GM19043 (cell line): ENCODE measurements around the gene UTP3.
"Not testable (repeated sequence)": the region's sequence is repeated elsewhere in the genome, so short reads cannot be mapped to it uniquely, and the experiment has no call there.

Experiments
- ATAC-seq: cut with Tn5 transposase; IDR thresholded peaks from one replicate; pipeline ENCODE4 v1.9.1; 2021; ENCODE audit warnings: low read depth; ENCODE audit not compliant: unreplicated experiment

The UTP3 gene

DNA sequence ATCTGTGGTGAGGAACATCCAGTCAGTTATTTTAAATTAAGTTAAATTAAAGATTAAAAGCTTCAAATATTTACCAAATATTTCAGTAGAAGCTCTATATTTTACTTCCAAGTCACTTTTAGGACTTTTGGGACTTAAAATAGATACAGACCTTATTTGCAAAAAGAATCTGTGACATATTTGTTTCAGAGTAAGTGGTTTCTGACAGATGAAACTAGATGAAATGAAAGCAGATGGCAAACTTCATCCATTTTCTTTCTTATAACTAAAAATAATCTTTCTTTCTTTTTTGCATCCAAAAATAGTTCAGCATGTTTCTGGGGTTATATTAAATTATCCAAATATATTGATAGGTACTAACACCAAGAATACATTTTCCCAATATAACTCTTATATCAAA, 6.6 kb upstream of the UTP3 start:
- ATAC-seq, result peak; percentile 45

- not testable (repeated sequence) for ATAC-seq
Observed at GRCh38 chr4:70682142-70682541, 6.2 kb upstream of the UTP3 start.

DNA sequence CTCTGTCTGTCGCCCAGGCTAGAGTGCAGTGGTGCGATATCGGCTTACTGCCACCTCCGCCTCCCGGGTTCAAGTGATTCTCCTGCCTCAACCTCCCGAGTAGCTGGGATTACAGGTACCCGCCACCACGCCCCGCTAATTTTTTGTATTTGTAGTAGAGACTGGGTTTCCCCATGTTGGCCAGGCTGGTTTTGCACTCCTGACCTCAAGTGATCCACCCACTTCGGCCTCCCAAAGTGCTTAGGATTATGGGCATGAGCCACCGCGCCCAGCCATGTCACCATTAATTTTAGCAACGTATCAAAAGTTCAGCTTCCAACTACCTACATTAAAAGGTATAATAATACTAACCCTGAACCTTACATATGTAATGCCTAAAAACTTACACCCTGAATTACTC, 940 bp upstream of the UTP3 start:
- peak; percentile 1 for ATAC-seq

DNA sequence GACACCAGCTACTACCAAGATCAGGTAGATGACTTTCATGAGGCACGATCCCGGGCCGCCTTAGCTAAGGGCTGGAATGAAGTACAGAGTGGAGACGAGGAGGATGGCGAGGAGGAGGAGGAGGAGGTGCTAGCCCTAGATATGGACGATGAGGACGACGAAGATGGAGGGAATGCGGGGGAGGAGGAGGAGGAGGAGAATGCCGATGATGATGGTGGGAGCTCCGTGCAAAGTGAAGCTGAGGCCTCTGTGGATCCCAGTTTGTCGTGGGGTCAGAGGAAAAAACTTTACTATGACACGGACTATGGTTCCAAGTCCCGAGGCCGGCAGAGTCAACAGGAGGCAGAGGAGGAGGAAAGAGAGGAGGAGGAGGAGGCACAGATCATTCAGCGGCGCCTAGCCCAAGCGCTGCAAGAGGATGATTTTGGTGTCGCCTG, 481 bp downstream of the UTP3 start:
- peak; percentile 1 for ATAC-seq

GRCh38 chr4:70691661-70692060, 3.3 kb downstream of the UTP3 start:
- no peak for ATAC-seq

DNA sequence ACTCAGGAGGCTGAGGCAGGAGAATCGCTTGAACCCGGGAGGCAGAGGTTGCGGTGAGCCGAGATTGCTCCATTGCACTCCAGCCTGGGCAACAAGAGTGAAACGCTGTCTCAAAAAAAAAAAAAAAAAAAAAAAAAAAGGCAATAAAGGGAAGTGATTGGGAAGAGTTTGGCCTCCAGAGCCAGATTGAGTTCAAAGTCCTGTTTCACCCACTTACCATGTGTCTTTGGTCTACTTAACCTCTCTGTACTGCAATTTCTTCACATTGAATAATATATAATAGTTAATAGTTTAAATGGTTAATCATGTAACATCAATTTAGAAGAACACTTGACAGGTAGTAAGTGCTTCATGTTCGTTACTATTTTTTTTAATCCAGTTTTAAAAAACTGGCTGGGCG, 6.3 kb downstream of the UTP3 start:
- ATAC-seq, result not testable (repeated sequence)

DNA sequence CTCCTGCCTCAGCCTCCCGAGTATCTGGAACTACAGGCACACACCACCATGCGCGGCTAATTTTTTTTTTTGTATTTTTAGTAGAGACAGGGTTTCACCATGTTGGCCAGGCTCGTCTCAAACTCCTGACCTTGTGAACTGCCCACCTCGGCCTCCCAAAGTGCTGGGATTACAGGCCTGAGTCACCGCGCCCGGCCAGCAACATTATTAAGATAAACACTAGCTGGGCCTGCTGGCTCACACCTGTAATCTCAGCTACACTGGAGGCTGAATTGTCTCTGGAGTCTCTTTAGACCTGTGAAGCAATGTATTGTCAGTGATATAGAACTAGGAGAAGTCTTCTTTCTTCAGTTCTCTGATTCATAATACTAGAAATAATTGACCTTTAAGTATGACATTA, 10.1 kb downstream of the UTP3 start:
- not testable (repeated sequence) for ATAC-seq

DNA sequence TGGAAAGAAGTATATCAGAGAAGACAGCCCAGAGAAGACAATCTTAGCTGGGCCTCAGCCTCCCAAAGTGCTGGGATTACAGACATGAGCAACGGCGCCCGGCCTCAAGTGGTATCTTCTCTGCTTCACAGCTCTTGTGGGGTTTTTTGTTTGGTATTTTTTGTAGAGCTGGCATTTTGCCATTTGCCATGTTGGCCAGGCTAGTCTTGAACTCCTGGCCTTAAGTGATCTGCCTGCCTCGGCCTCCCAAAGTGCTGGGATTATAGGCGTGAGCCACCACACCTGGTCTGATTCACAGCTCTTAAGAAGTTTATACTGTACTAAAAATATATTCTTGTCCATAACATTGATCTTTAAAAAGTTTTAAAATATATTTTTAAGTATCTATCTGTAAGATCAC, 12.4 kb downstream of the UTP3 start:
- no peak for ATAC-seq

GRCh38 chr4:70701271-70701670, 12.9 kb downstream of the UTP3 start:
- no peak for ATAC-seq

DNA sequence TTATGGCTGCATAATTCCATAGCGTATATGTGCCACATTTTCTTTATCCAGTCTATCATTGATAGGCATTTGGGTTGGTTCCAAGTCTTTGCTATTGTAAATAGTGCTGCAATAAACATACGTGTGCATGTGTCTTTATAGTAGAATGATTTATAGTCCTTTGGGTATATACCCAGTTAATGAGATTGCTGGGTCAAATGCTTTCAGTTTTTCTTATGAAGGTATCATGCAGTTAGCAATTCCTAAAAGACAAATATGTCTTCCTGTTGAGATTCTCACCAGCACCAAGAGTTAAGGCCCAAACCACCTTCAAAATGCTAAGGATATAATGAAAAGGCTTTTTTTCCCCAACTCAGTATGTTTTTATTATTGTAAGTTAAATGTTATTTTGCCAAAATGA, 14.3 kb downstream of the UTP3 start:
- ATAC-seq, result not testable (repeated sequence)

DNA sequence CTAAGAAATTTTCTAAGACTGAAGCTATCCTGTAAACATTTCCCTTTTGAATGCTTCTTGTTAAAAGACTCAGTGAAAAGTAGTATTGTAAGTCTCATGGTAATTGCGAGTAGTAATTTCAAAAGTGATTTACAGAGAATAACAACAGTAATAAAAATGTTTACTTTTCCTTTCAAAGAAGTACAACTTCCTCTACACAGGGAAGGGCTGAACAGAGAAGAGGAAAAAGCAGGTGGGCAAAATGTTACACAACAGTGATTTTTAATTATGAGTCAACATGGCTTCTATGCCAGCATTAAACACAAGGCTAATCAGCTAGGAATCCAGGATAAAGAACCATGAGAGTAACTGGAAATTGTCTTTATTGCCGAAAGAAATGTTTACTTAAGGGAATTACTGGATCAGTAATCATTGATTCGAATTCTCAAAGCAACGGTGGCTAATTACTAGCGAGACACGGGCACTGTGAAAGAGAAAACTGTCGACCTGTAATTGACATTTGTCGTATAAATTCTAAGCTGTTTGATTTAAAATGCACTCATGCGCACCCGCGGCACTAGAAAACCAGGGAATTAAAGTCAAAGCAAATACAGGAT, 15.4 kb downstream of the UTP3 start:
- ATAC-seq, result no peak

GRCh38 chr4:70704215-70704930, 16.0 kb downstream of the UTP3 start:
- peak; percentile 58 for ATAC-seq

GRCh38 chr4:70704931-70705182, 16.5 kb downstream of the UTP3 start:
- ATAC-seq, result peak; percentile 18

- ATAC-seq, result peak; percentile 47
Observed at GRCh38 chr4:70705183-70706043, 17.1 kb downstream of the UTP3 start.

DNA sequence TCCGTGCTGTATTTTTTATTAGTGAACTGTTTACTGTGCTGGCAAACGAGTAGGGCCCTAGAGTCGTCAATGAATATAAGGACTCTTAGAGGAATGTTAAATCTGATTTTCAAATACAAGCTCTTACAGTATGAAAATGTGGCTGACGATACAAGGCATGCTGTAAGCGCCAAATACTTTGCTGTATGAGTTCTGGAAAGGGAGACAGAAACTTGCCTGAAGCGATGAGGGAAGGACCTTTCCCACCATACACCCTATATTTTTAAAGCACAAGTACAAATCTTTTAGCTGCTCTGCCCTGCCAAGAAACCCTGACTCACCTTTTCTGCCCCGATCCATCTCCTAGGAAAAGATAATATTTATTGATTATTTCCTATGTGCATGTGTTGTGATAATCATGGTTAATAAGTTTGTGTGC, 17.7 kb downstream of the UTP3 start:
- ATAC-seq, result no peak

GRCh38 chr4:70706516-70706915, 18.2 kb downstream of the UTP3 start:
- ATAC-seq, result no peak

DNA sequence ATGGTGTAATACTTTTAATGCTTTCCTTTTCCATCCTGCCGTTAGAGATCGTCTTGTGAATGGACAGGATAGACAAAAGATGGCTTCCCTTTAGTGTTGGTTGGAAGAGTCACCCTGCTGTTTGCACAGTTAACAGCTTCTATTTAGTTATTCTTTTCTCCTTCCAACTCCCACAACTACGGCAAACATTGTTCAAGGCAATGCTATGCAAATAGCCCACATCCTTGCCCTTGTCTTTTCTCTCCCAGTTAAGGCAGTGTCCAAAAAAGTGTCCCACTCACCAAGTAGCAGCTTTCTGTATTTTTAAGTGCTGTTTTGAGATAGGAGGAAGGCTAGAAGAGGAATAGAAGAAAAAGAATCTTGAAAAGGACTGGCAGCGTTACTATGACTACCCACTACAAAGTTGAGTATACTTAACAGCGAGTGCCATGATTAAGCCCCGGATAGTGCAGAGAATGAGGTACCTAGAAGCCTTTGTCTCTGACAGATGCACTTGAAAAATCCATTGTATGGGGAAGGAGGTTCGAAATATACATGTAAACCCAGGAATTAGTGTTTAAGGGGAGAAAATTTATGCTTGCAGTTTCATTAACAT, 21.4 kb downstream of the UTP3 start:
- no peak for ATAC-seq

DNA sequence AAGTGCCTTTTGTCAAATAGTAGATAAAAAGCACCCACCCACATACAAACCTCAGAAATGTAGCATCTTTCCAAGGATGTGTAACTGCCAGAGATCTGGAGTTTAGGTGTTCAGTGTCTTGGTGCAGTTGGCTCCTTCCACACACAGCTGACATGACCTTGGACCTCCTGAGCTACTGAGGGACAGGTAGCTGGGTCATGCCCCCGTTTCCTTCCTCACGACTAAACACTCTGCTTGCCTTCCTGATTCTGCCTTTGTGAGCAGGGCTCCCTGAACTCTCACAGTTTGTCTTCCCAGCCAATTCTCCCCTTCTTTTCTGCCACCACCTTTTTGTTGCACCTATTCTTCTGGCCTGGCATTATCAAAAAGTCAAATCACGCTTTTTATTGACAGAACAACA, 23.3 kb downstream of the UTP3 start:
- ATAC-seq, result no peak

DNA sequence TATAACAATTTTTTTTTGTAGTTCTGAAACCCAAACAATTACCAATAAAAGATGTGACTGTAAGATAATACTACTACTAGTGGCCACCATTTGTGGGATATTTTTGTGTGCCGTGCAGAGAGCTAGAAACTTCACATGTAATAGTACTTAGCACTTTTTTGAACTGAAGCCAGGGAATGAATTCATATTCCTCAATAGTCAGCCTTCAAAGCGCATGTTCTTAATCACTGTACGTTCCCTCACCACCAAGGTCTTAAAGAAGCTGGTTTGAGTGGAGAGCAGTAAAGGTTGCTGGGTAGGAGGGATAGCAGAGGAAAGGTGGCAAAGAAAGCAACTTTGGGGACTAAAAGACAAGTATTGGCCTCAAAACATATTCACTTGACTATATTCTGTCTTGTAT, 23.8 kb downstream of the UTP3 start:
- no peak for ATAC-seq

DNA sequence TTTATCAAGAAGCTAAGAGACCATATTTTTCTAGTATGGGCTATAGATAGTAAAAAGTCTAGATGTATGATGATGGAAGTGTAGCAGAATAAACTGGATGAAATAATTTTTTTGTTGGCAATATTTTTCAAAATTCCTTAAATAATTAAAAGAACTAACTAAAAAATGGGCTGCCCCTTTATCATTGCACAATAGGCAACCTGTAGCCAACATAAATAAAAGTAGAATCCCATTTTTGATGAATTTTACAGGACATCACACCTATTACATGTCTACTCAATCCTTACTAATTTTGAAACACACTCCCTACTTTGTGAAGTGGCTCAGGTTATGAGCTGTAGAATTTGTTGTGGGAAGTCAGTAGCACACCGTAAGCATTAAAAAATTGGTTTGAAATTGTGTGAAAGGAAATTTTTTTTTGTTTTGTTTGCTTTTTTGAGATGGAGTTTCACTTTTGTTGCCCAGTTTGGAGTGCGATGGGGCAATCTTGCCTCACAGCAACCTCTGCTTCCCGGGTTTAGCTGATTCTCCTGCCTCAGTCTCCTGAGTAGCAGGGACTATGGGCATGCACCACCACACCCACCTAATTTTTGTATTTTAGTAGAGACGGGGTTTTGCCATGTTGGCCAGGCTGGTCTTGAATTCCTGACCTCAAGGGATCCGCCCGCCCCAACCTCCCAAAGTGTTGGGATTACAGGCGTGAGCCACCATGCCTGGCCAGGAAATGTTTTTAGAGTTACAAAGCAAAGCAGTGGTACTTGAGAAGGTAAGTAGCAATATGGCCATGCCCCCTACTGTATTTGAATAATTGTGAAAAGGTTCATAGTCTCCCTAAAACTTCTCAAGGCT, 24.5 kb downstream of the UTP3 start:
- ATAC-seq, result no peak
